ENCODE data around the gene ACD. TPM values are rescaled to one million over a fixed set of nuclear protein-coding genes. Genes with fewer than 3 reads are reported as not detected.

ACD gene
- total and polyA plus RNA-seq, 2 of the 4 experiments (the other 2 are of a cell fraction), result 15.6 to 31.1 TPM

GRCh38 chr16:67651039-67651438, 9.0 kb downstream of the ACD start:
- intact Hi-C loops (cut with micrococcal nuclease) (no loop called here), in situ Hi-C loops (cut with MboI; ENCODE audit: low sequenced_read_pairs) (no loop called here), dilution Hi-C loops (cut with HindIII; ENCODE audit: low sequenced_read_pairs, unreplicated experiment) (no loop called here)
- no peak overlapping the region for H3K4me3 ChIP-seq (ENCODE audit: insufficient read depth, low read depth, low read length)
- no peak overlapping the region for H3K4me2 ChIP-seq (ENCODE audit: low read depth, low read length)
- H3K4ac ChIP-seq (ENCODE audit: low read depth, low read length), result no peak overlapping the region
- no peak overlapping the region for H2BK20ac ChIP-seq (ENCODE audit: low read depth, low read length)
- H2BK15ac ChIP-seq (ENCODE audit: low read depth, low read length), result no peak overlapping the region
- H2BK120ac ChIP-seq (ENCODE audit: low read depth, low read length), result no peak overlapping the region
- ChIA-PET POLR2A (ENCODE audit: unreplicated experiment) (no interaction called here), CTCF (interaction anchor here (1.4 kb wide), 1 partner anchor 130 kb away, joined by 5 read pairs; no protein-coding TSS in a partner anchor)
- DNase-seq (no peak), ATAC-seq (ENCODE audit: low read depth) (no peak)
- no peak overlapping the region for H2AK9ac ChIP-seq (replicated peaks; ENCODE audit: low read depth, low read length, poor library complexity)
- no peak overlapping the region for H2AK5ac ChIP-seq (ENCODE audit: low read depth, low read length)
- no peak overlapping the region for H3K18ac ChIP-seq (ENCODE audit: low read depth, low read length)
- no peak overlapping the region for H3K56ac ChIP-seq (ENCODE audit: extremely low read depth, insufficient read depth, low read length)
- no peaks in the 10 kb centered on the region for H3K9me3 ChIP-seq (ENCODE audit: control insufficient read depth, insufficient read depth, low read length)
- H3K9me1 ChIP-seq (ENCODE audit: insufficient read depth, low read length), result peaks cover 3% of the 10 kb centered on the region; the same call in 1 of the 2 replicates
- no peak overlapping the region for H2AFZ ChIP-seq (replicated peaks; ENCODE audit: low read length, poor library complexity)
- H3K23ac ChIP-seq (ENCODE audit: low read depth, low read length), result no peak overlapping the region
- H2BK5ac ChIP-seq (ENCODE audit: low read depth, low read length, poor library complexity, severe bottlenecking), result no peak overlapping the region
- H4K8ac ChIP-seq (ENCODE audit: low read depth in 2 of 2, low read length in 2 of 2), result no peak overlapping the region
- H4K20me1 ChIP-seq (ENCODE audit: insufficient read depth, low read length), result peaks cover 9% of the 10 kb centered on the region
- BruUV-seq (replicated peaks), result no TSS peak
- H3K27me3 ChIP-seq (ENCODE audit: control insufficient read depth, insufficient read depth, low read length), result peaks cover 62% of the 10 kb centered on the region
- no peak overlapping the region for H3K14ac ChIP-seq (replicated peaks; ENCODE audit: low read depth, low read length)
- no peak overlapping the region for H4K91ac ChIP-seq (ENCODE audit: insufficient read depth, low read depth, low read length)
- no peak overlapping the region for H3K27ac ChIP-seq (ENCODE audit: insufficient read depth, low read length)
- H3K4me1 ChIP-seq (ENCODE audit: control insufficient read depth, insufficient read depth, low read length), result peaks cover 4% of the 10 kb centered on the region; the same call in 1 of the 2 replicates
- no peaks in the 10 kb centered on the region for H3K36me3 ChIP-seq (ENCODE audit: control insufficient read depth, insufficient read depth, low read length)
- H3K79me1 ChIP-seq (ENCODE audit: low read depth in 1 of 2, low read length in 2 of 2), result no peaks in the 10 kb centered on the region
- H4K5ac ChIP-seq (ENCODE audit: low read depth, low read length), result no peak overlapping the region
- WGBS, 2 experiments (ENCODE audit: extremely low coverage in 2 of 2, insufficient read length in 1 of 2), result 70% methylated on average over 4 of the region's 7 CpGs; no CpG with 5 or more reads in 1 of the 2 experiments
- H3K9ac ChIP-seq (ENCODE audit: low read depth, low read length), result no peak overlapping the region
- no peak for TF ChIP-seq USF2 (IDR thresholded peaks at IDR 0.05; ENCODE audit: low read depth, low read length)
- TF ChIP-seq NFE2L2 (IDR thresholded peaks at IDR 0.05; ENCODE audit: low read depth, low read length), result no peak
- TF ChIP-seq CHD1 (IDR thresholded peaks at IDR 0.05; ENCODE audit: low read depth, low read length), result no peak
- no peak for TF ChIP-seq MAZ (IDR thresholded peaks at IDR 0.05; ENCODE audit: borderline replicate concordance, low read depth, low read length)
- no peak for TF ChIP-seq RAD21 (IDR thresholded peaks at IDR 0.05; ENCODE audit: low read length)
- no peak for TF ChIP-seq CEBPB (IDR thresholded peaks at IDR 0.05; ENCODE audit: low read depth, low read length)

All from IMR-90 (cell line).